ENCODE measurements around the gene HGS.

GRCh38 chr17:81713004-81713555, 29.3 kb downstream of the HGS start:
- TF ChIP-seq CTCF (IDR thresholded peaks at IDR 0.05) (no peak), POLR2A (IDR thresholded peaks at IDR 0.05) (no peak), POLR2AphosphoS5 (IDR thresholded peaks at IDR 0.05; ENCODE audit: insufficient read depth in 1 of 2, low read depth in 1 of 2) (no peak)

Data from vagina (tissue), 2 donors.